ENCODE measurements around the gene CSNK1E. TPM values are rescaled to one million over a fixed set of nuclear protein-coding genes. Genes with fewer than 3 reads are reported as not detected.

The CSNK1E gene
- polyA plus RNA-seq, 1 donor (not counting 4 experiments of a cell fraction or from before 2014, with no cell fraction given), result 168 TPM

- FAIRE-seq, result no peak
- TF ChIP-seq EZH2 (IDR thresholded peaks at IDR 0.05; ENCODE audit: low read length) (no peak), CTCF (optimal IDR thresholded peaks at IDR 0.05 in 1 of 3, IDR thresholded peaks at IDR 0.05 in 1 of 3, conservative IDR thresholded peaks at IDR 0.05 in 1 of 3; ENCODE audit: extremely low read depth in 1 of 3, insufficient read depth in 2 of 3, low read length in 3 of 3) (no peak)
- Histone ChIP-seq H3K4me2 (ENCODE audit: control insufficient read depth, extremely low read depth, insufficient read depth, low read depth, low read length) (no peak overlapping the region), H3K79me2 (ENCODE audit: control insufficient read depth, insufficient read depth, low read length) (peaks cover 53% of the 10 kb centered on the region), H2AFZ (ENCODE audit: control insufficient read depth, low read length) (no peak overlapping the region), H3K9me1 (ENCODE audit: control insufficient read depth, extremely low read depth, insufficient read depth, low read length) (no peaks in the 10 kb centered on the region), H3K27me3 (ENCODE audit: control insufficient read depth, extremely low read depth, insufficient read depth, low read length) (no peaks in the 10 kb centered on the region), H3K4me1 (ENCODE audit: control insufficient read depth, extremely low read depth, insufficient read depth, low read length) (no peaks in the 10 kb centered on the region), H4K20me1 (ENCODE audit: control insufficient read depth, extremely low read depth, insufficient read depth, low read length) (peaks cover 8% of the 10 kb centered on the region), H3K27ac (ENCODE audit: control insufficient read depth, insufficient read depth, low read length) (no peak overlapping the region), H3K9ac (ENCODE audit: control insufficient read depth, extremely low read depth, insufficient read depth, low read length) (no peak overlapping the region), H3K9me3 (ENCODE audit: control insufficient read depth, low read depth, low read length) (no peaks in the 10 kb centered on the region), H3K4me3 (ENCODE audit: control insufficient read depth in 2 of 3, extremely low read depth in 1 of 3, insufficient read depth in 2 of 3, low read depth in 1 of 3, low read length in 3 of 3) (no peak overlapping the region), H3K36me3 (ENCODE audit: control insufficient read depth in 2 of 2, extremely low read depth in 1 of 2, insufficient read depth in 2 of 2, low read length in 2 of 2) (peaks cover 21% of the 10 kb centered on the region in 2 experiments)
- dilution Hi-C loops (cut with MboI; ENCODE audit: extremely low pct_ligation_motif_present, low sequenced_read_pairs), result no loop called here
- DNase-seq (ENCODE audit: low read depth, low spot score), result no peak
Observed at GRCh38 chr22:38250643-38251340, 66.4 kb downstream of the CSNK1E start.

- DNase-seq (ENCODE audit: low read depth, low spot score) (no peak), FAIRE-seq (no peak)
- no peaks in the 10 kb centered on the region for H3K27me3 ChIP-seq (ENCODE audit: control insufficient read depth, extremely low read depth, insufficient read depth, low read length)
- dilution Hi-C loops (cut with MboI; ENCODE audit: extremely low pct_ligation_motif_present, low sequenced_read_pairs), result no loop called here
- H3K9me3 ChIP-seq (ENCODE audit: control insufficient read depth, low read depth, low read length), result no peaks in the 10 kb centered on the region
- no peak overlapping the region for H2AFZ ChIP-seq (ENCODE audit: control insufficient read depth, low read length)
- peaks cover 8% of the 10 kb centered on the region for H4K20me1 ChIP-seq (ENCODE audit: control insufficient read depth, extremely low read depth, insufficient read depth, low read length)
- H3K36me3 ChIP-seq (ENCODE audit: control insufficient read depth in 2 of 2, extremely low read depth in 1 of 2, insufficient read depth in 2 of 2, low read length in 2 of 2), result peaks cover 21 to 22% of the 10 kb centered on the region in 2 experiments
- H3K4me3 ChIP-seq (ENCODE audit: control insufficient read depth in 2 of 3, extremely low read depth in 1 of 3, insufficient read depth in 2 of 3, low read depth in 1 of 3, low read length in 3 of 3), result no peak overlapping the region
- H3K4me1 ChIP-seq (ENCODE audit: control insufficient read depth, extremely low read depth, insufficient read depth, low read length), result no peaks in the 10 kb centered on the region
- peaks cover 47% of the 10 kb centered on the region for H3K79me2 ChIP-seq (ENCODE audit: control insufficient read depth, insufficient read depth, low read length)
- no peaks in the 10 kb centered on the region for H3K9me1 ChIP-seq (ENCODE audit: control insufficient read depth, extremely low read depth, insufficient read depth, low read length)
- H3K9ac ChIP-seq (ENCODE audit: control insufficient read depth, extremely low read depth, insufficient read depth, low read length), result no peak overlapping the region
- TF ChIP-seq EZH2 (IDR thresholded peaks at IDR 0.05; ENCODE audit: low read length), result no peak
- TF ChIP-seq CTCF (optimal IDR thresholded peaks at IDR 0.05 in 1 of 3, IDR thresholded peaks at IDR 0.05 in 1 of 3, conservative IDR thresholded peaks at IDR 0.05 in 1 of 3; ENCODE audit: extremely low read depth in 1 of 3, insufficient read depth in 2 of 3, low read length in 3 of 3), result no peak
- no peak overlapping the region for H3K4me2 ChIP-seq (ENCODE audit: control insufficient read depth, extremely low read depth, insufficient read depth, low read depth, low read length)
- no peak overlapping the region for H3K27ac ChIP-seq (ENCODE audit: control insufficient read depth, insufficient read depth, low read length)
Observed at GRCh38 chr22:38249803-38250642, 67.2 kb downstream of the CSNK1E start.
